CD14-positive monocyte (primary cell): ENCODE data around the gene AFF3. TPM values are rescaled to one million over a fixed set of nuclear protein-coding genes. Genes with fewer than 3 reads are reported as not detected.

ENCODE experiments used
- DNase-seq, 3 donors: peaks; one replicate each; pipeline ENCODE4 v3.0.0-alpha.2; 2011 to 2022
- H2AFZ ChIP-seq: 2 replicates; pipeline ENCODE4 v1.6.0; 2012; ENCODE audit warnings: mild to moderate bottlenecking, low read depth, low read length, inconsistent platforms; ENCODE audit not compliant: insufficient read depth, poor library complexity, severe bottlenecking
- H3K27ac ChIP-seq, 2 donors: 1 replicate in 1 of 2; 2 replicates in 1 of 2; pipeline ENCODE4 v1.5.1; 2012 to 2013; ENCODE audit warnings: low read length in 2 of 2, control low read depth in 1 of 2, inconsistent platforms in 1 of 2, low read depth in 1 of 2, mild to moderate bottlenecking in 1 of 2
- H3K27me3 ChIP-seq, 2 donors: one replicate each; pipeline versions ENCODE4 v1.6.0 to v1.6.1; 2011 to 2013; ENCODE audit warnings: low read length in 2 of 2; ENCODE audit not compliant: control insufficient read depth in 2 of 2, insufficient read depth in 2 of 2
- H3K36me3 ChIP-seq, 2 donors: replicated peaks in 1 of 2; 1 replicate in 1 of 2; 2 replicates in 1 of 2; pipeline versions ENCODE4 v1.5.1 to v1.6.1; 2012 to 2013; ENCODE audit warnings: low read length in 2 of 2, control low read depth in 1 of 2, inconsistent platforms in 1 of 2, mild to moderate bottlenecking in 1 of 2; ENCODE audit not compliant: insufficient read depth in 2 of 2, control insufficient read depth in 1 of 2
- H3K4me1 ChIP-seq, 2 donors: 1 replicate in 1 of 2; 2 replicates in 1 of 2; pipeline versions ENCODE4 v1.5.1 to v1.6.1; 2012 to 2013; ENCODE audit warnings: low read length in 2 of 2, control low read depth in 1 of 2, inconsistent platforms in 1 of 2, mild to moderate bottlenecking in 1 of 2, moderate library complexity in 1 of 2; ENCODE audit not compliant: insufficient read depth in 2 of 2, control insufficient read depth in 1 of 2
- H3K4me2 ChIP-seq: replicated peaks from 2 replicates; pipeline ENCODE3; 2012; ENCODE audit warnings: low read length, moderate library complexity, mild to moderate bottlenecking; ENCODE audit not compliant: poor library complexity, severe bottlenecking; ENCODE audit errors: extremely low read depth
- H3K4me3 ChIP-seq, 3 experiments: fragments of 200-600 bp in 1 of 3; sonication (generic) in 1 of 3; replicated peaks in 1 of 3; 1 replicate in 2 of 3; 2 replicates in 1 of 3; pipeline ENCODE4 v1.5.1; 2011 to 2013; ENCODE audit warnings: low read length in 3 of 3, mild to moderate bottlenecking in 3 of 3, control low read depth in 2 of 3, low read depth in 2 of 3, inconsistent platforms in 1 of 3, moderate library complexity in 1 of 3
- H3K79me2 ChIP-seq: 2 replicates; pipeline ENCODE4 v1.6.0; 2012; ENCODE audit warnings: mild to moderate bottlenecking, control low read depth, inconsistent platforms, low read length, moderate library complexity; ENCODE audit not compliant: insufficient read depth
- H3K9ac ChIP-seq: 2 replicates; pipeline ENCODE4 v1.6.0; 2017; ENCODE audit warnings: low read length, mild to moderate bottlenecking; ENCODE audit not compliant: insufficient read depth, poor library complexity, severe bottlenecking
- H3K9me3 ChIP-seq, 2 donors: replicated peaks in 1 of 2; 1 replicate in 1 of 2; 2 replicates in 1 of 2; pipeline versions ENCODE4 v1.5.1 to v1.6.1; 2012 to 2013; ENCODE audit warnings: low read length in 2 of 2, control low read depth in 1 of 2; ENCODE audit not compliant: control insufficient read depth in 1 of 2, insufficient read depth in 1 of 2
- H4K20me1 ChIP-seq: 2 replicates; pipeline ENCODE4 v1.6.0; 2012; ENCODE audit warnings: mild to moderate bottlenecking, low read length, control low read depth, moderate library complexity; ENCODE audit not compliant: insufficient read depth
- H3K27ac Mint-ChIP-seq, 7 donors: one replicate each; pipeline ENCODE4 v1.8.0; 2020; ENCODE audit warnings: mild to moderate bottlenecking in 7 of 7, mixed read lengths in 7 of 7, moderate library complexity in 6 of 7, inconsistent platforms in 2 of 7
- H3K27me3 Mint-ChIP-seq, 3 donors: one replicate each; pipeline ENCODE4 v1.8.0; 2021 to 2022; ENCODE audit warnings: low read depth in 3 of 3, mild to moderate bottlenecking in 3 of 3, mixed read lengths in 3 of 3, moderate library complexity in 3 of 3, inconsistent platforms in 1 of 3
- H3K36me3 Mint-ChIP-seq, 2 donors: one replicate each; pipeline ENCODE4 v1.8.0; 2020; ENCODE audit warnings: mixed read lengths in 2 of 2, inconsistent platforms in 1 of 2, mild to moderate bottlenecking in 1 of 2
- H3K4me1 Mint-ChIP-seq: one replicate; pipeline ENCODE4 v1.8.0; 2020; ENCODE audit warnings: mild to moderate bottlenecking, mixed read lengths
- H3K4me3 Mint-ChIP-seq, 2 donors: one replicate each; pipeline ENCODE4 v1.8.0; 2020; ENCODE audit warnings: mild to moderate bottlenecking in 2 of 2, mixed read lengths in 2 of 2, moderate library complexity in 1 of 2
- H3K9me3 Mint-ChIP-seq, 7 donors: one replicate each; pipeline ENCODE4 v1.8.0; 2020 to 2022; ENCODE audit warnings: mixed read lengths in 7 of 7, mild to moderate bottlenecking in 6 of 7, moderate library complexity in 6 of 7, inconsistent platforms in 2 of 7
- CTCF ChIP-seq: fragments of 200-600 bp; IDR thresholded peaks from one replicate; pipeline ENCODE4 v1.8.0; 2022; ENCODE audit warnings: antibody characterized with exemption, mild to moderate bottlenecking
- WGBS: methylation state at CpG from one replicate; pipeline ENCODE4 v1.1.5; 2013; ENCODE audit warnings: missing lambda C conversion rate; ENCODE audit not compliant: insufficient coverage; 5-methylcytosine and 5-hydroxymethylcytosine counted together
- intact Hi-C, 2 donors: fragments of 100-400 bp; cut with micrococcal nuclease; formaldehyde crosslinking; loops; one replicate each; pipeline versions ENCODE4 v1.15.0 to v1.15.1; 2023
- polyA plus RNA-seq, 3 donors: library from polyadenylated mRNA; depleted of rRNA in 1 of 3; unstranded in 2 of 3; stranded (reverse) in 1 of 3; fragments of 300-500 nt in 2 of 3; fragments of >200 nt in 1 of 3; fragmentation: Illumina TruSeq in 2 of 3; gene quantifications; 1 replicate in 2 of 3; 2 replicates in 1 of 3; pipeline ENCODE4 v1.2.3, GENCODE V29; 2012 to 2021

AFF3 gene
- polyA plus RNA-seq, 3 donors = 0.17 to 4.1 (median 0.49) TPM

GRCh38 chr2:99899882-99900281 is 242.5 kb downstream of the AFF3 start:
- WGBS = 82% methylated on average over 2 of the region's 3 CpGs
- Mint-ChIP-seq H3K27ac (no peak overlapping the region), H3K4me1 (peaks cover 12% of the 10 kb centered on the region), H3K9me3 (peaks cover 0 to 2% (median 0%) of the 10 kb centered on the region in 7 donors), H3K4me3 (no peak overlapping the region), H3K36me3 (peaks cover 2 to 4% of the 10 kb centered on the region in 2 donors), H3K27me3 (peaks cover 0 to 2% (median 2%) of the 10 kb centered on the region in 3 donors)
- Histone ChIP-seq H3K9me3 (no peaks in the 10 kb centered on the region), H3K4me3 (no peak overlapping the region), H3K4me2 (no peak overlapping the region), H3K27ac (no peak overlapping the region), H2AFZ (no peak overlapping the region), H3K36me3 (no peaks in the 10 kb centered on the region), H4K20me1 (no peaks in the 10 kb centered on the region), H3K79me2 (no peaks in the 10 kb centered on the region), H3K4me1 (peaks cover 11 to 14% of the 10 kb centered on the region in 2 donors), H3K9ac (no peak overlapping the region), H3K27me3 (no peaks in the 10 kb centered on the region)
- intact Hi-C loops = no loop called here
- DNase-seq = no peak
- no peak for TF ChIP-seq CTCF

GRCh38 chr2:99899058-99899855 is 243.1 kb downstream of the AFF3 start:
- Histone ChIP-seq H3K27me3 (no peaks in the 10 kb centered on the region), H3K36me3 (no peaks in the 10 kb centered on the region), H2AFZ (no peak overlapping the region), H3K27ac (no peak overlapping the region), H4K20me1 (no peaks in the 10 kb centered on the region), H3K4me3 (no peak overlapping the region), H3K79me2 (no peaks in the 10 kb centered on the region), H3K4me1 (peaks cover 11 to 14% of the 10 kb centered on the region in 2 donors), H3K9ac (no peak overlapping the region), H3K9me3 (no peaks in the 10 kb centered on the region), H3K4me2 (no peak overlapping the region)
- peaks cover 0 to 2% (median 0%) of the 10 kb centered on the region in 7 donors for H3K9me3 Mint-ChIP-seq
- WGBS = 100% methylated on average over 1 of the region's 5 CpGs
- TF ChIP-seq CTCF = no peak
- H3K36me3 Mint-ChIP-seq = peaks cover 2 to 4% of the 10 kb centered on the region in 2 donors
- peaks cover 0 to 2% (median 2%) of the 10 kb centered on the region in 3 donors for H3K27me3 Mint-ChIP-seq
- no peak for DNase-seq
- H3K4me1 Mint-ChIP-seq = peaks cover 12% of the 10 kb centered on the region
- no peak overlapping the region for H3K4me3 Mint-ChIP-seq
- no peak overlapping the region for H3K27ac Mint-ChIP-seq
- intact Hi-C loops = no loop called here
